Ovary (tissue), 3 donors: ENCODE results near the gene DRAM1.

Experiments used
- CTCF ChIP-seq, 3 donors: fragments of 450-650 bp in 2 of 3; fragments of 200-600 bp in 1 of 3; IDR thresholded peaks; one replicate each; pipeline versions ENCODE4 v1.5.1 to v1.8.0; 2016 to 2022; ENCODE audit warnings: antibody characterized with exemption in 3 of 3, mild to moderate bottlenecking in 1 of 3
- EP300 ChIP-seq: sonication (generic); formaldehyde crosslinking; IDR thresholded peaks from one replicate; pipeline ENCODE4 v1.6.1; 2017; ENCODE audit warnings: antibody characterized with exemption
- POLR2A ChIP-seq: fragments of 450-650 bp; IDR thresholded peaks from one replicate; pipeline ENCODE4 v1.6.1; 2017; ENCODE audit warnings: antibody characterized with exemption, mild to moderate bottlenecking, moderate library complexity
- donor health status: DM: no; HTN: no; CAD: no.

GRCh38 chr12:101876322-101876860 lies 989 bp upstream of the DRAM1 start:
- TF ChIP-seq CTCF (IDR thresholded peaks at IDR 0.05), result no peak
- no peak for TF ChIP-seq POLR2A
- no peak for TF ChIP-seq EP300
